ENCODE measurements around the gene CNST.

- no peak for TF ChIP-seq CTCF (conservative IDR thresholded peaks at IDR 0.05)
- TF ChIP-seq ZFX (IDR thresholded peaks at IDR 0.05): no peak
These were observed 48.9 kb upstream of the CNST start for GRCh38 chr1:246517391-246517790.
